Measurements from ENCODE around the gene INPP5D. TPM values are rescaled to one million over a fixed set of nuclear protein-coding genes. Genes with fewer than 3 reads are reported as not detected.

INPP5D gene
- total RNA-seq, 1 experiment from 2014 or later: 0.74 TPM

GRCh38 chr2:233068762-233069418 lies 8.7 kb downstream of the INPP5D start:
- 0 out of 2 replicates have a peak, but pooled peaks cover 3% of the 10 kb centered on the region for H3F3A ChIP-seq (ENCODE audit: insufficient read depth, low read depth)
- no peak overlapping the region for H3K4me2 ChIP-seq
- peaks cover 7% of the 10 kb centered on the region for H3K9me3 ChIP-seq (ENCODE audit: insufficient read depth, low read depth)
- H2AFZ ChIP-seq: no peak overlapping the region
- TF ChIP-seq, protein P1, sequence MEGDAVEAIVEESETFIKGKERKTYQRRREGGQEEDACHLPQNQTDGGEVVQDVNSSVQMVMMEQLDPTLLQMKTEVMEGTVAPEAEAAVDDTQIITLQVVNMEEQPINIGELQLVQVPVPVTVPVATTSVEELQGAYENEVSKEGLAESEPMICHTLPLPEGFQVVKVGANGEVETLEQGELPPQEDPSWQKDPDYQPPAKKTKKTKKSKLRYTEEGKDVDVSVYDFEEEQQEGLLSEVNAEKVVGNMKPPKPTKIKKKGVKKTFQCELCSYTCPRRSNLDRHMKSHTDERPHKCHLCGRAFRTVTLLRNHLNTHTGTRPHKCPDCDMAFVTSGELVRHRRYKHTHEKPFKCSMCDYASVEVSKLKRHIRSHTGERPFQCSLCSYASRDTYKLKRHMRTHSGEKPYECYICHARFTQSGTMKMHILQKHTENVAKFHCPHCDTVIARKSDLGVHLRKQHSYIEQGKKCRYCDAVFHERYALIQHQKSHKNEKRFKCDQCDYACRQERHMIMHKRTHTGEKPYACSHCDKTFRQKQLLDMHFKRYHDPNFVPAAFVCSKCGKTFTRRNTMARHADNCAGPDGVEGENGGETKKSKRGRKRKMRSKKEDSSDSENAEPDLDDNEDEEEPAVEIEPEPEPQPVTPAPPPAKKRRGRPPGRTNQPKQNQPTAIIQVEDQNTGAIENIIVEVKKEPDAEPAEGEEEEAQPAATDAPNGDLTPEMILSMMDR (conservative IDR thresholded peaks at IDR 0.05): no peak
- no peak for TF ChIP-seq EZH2 (IDR thresholded peaks at IDR 0.05; ENCODE audit: low read depth)
- no peaks in the 10 kb centered on the region for H3K9me2 ChIP-seq (ENCODE audit: insufficient read depth)
- no peak overlapping the region for H3K4me3 ChIP-seq
- ChIA-PET CTCF (no interaction called here), POLR2A (ENCODE audit: unreplicated experiment) (no interaction called here)
- no peaks in the 10 kb centered on the region for H3K36me3 ChIP-seq (ENCODE audit: low read depth)
- H3K27ac ChIP-seq: no peak overlapping the region
- BruUV-seq (replicated peaks): no TSS peak
- no peaks in the 10 kb centered on the region for H3K79me2 ChIP-seq (ENCODE audit: low read depth)
- no peak for DNase-seq
- no peaks in the 10 kb centered on the region for H3K4me1 ChIP-seq (replicated peaks; ENCODE audit: insufficient read depth)
- intact Hi-C loops (cut with micrococcal nuclease; ENCODE audit: unreplicated experiment): no loop called here
- H3K27me3 ChIP-seq (ENCODE audit: insufficient read depth, low read depth): no peaks in the 10 kb centered on the region
- H4K20me1 ChIP-seq (ENCODE audit: insufficient read depth): no peaks in the 10 kb centered on the region

GRCh38 chr2:233072838-233073237 lies 12.7 kb downstream of the INPP5D start:
- Histone ChIP-seq H3F3A (ENCODE audit: insufficient read depth, low read depth) (peaks cover 7% of the 10 kb centered on the region; the same call in 1 of the 2 replicates), H3K27me3 (ENCODE audit: insufficient read depth, low read depth) (no peaks in the 10 kb centered on the region), H3K4me2 (no peak overlapping the region), H3K36me3 (ENCODE audit: low read depth) (no peaks in the 10 kb centered on the region), H3K4me1 (replicated peaks; ENCODE audit: insufficient read depth) (peaks cover 22% of the 10 kb centered on the region), H3K4me3 (no peak overlapping the region), H3K27ac (no peak overlapping the region), H3K9me3 (ENCODE audit: insufficient read depth, low read depth) (peaks cover 7% of the 10 kb centered on the region), H2AFZ (no peak overlapping the region), H3K79me2 (ENCODE audit: low read depth) (no peaks in the 10 kb centered on the region), H4K20me1 (ENCODE audit: insufficient read depth) (no peaks in the 10 kb centered on the region), H3K9me2 (ENCODE audit: insufficient read depth) (no peaks in the 10 kb centered on the region)
- no peak for DNase-seq
- TF ChIP-seq EZH2 (IDR thresholded peaks at IDR 0.05; ENCODE audit: low read depth): no peak
- TF ChIP-seq, protein P1 (conservative IDR thresholded peaks at IDR 0.05): no peak
- ChIA-PET POLR2A (ENCODE audit: unreplicated experiment) (no interaction called here), CTCF (no interaction called here)
- intact Hi-C loops (cut with micrococcal nuclease; ENCODE audit: unreplicated experiment): no loop called here
- no TSS peak for BruUV-seq (replicated peaks)

GRCh38 chr2:233074106-233074505 lies 14.0 kb downstream of the INPP5D start:
- H3K4me1 ChIP-seq (replicated peaks; ENCODE audit: insufficient read depth): peaks cover 22% of the 10 kb centered on the region
- no peaks in the 10 kb centered on the region for H4K20me1 ChIP-seq (ENCODE audit: insufficient read depth)
- CTCF ChIA-PET: interaction anchor here (0.7 kb wide), 1 partner anchor 8 kb away, joined by 7 read pairs; no protein-coding TSS in a partner anchor
- H3K27me3 ChIP-seq (ENCODE audit: insufficient read depth, low read depth): no peaks in the 10 kb centered on the region
- TF ChIP-seq EZH2 (IDR thresholded peaks at IDR 0.05; ENCODE audit: low read depth): no peak
- TF ChIP-seq, protein P1 (conservative IDR thresholded peaks at IDR 0.05): no peak
- no peaks in the 10 kb centered on the region for H3K36me3 ChIP-seq (ENCODE audit: low read depth)
- H3K27ac ChIP-seq: no peak overlapping the region
- intact Hi-C loops (cut with micrococcal nuclease; ENCODE audit: unreplicated experiment): no loop called here
- H2AFZ ChIP-seq: no peak overlapping the region
- H3F3A ChIP-seq (ENCODE audit: insufficient read depth, low read depth): peaks cover 7% of the 10 kb centered on the region; the same call in 1 of the 2 replicates
- H3K4me2 ChIP-seq: no peak overlapping the region
- peaks cover 7% of the 10 kb centered on the region for H3K9me3 ChIP-seq (ENCODE audit: insufficient read depth, low read depth)
- H3K9me2 ChIP-seq (ENCODE audit: insufficient read depth): no peaks in the 10 kb centered on the region
- H3K4me3 ChIP-seq: no peak overlapping the region
- POLR2A ChIA-PET (ENCODE audit: unreplicated experiment): interaction anchor here (0.6 kb wide), 1 partner anchor 29 kb away, joined by 7 read pairs; no protein-coding TSS in a partner anchor
- no peaks in the 10 kb centered on the region for H3K79me2 ChIP-seq (ENCODE audit: low read depth)
- BruUV-seq (replicated peaks): no TSS peak
- DNase-seq: no peak

Measured in PC-9 (cell line).